Stimulated activated naive CD4-positive, alpha-beta T cell (primary cell): Measurements from ENCODE around the gene ARHGEF9.

Experiments
- DNase-seq, 6 experiments: peaks; one replicate each; lab custom pipeline; 2025; lab: John Stamatoyannopoulos, UW

ARHGEF9 gene

GRCh38 chrX:63746715-63747114 is 38.3 kb downstream of the ARHGEF9 start:
- DNase-seq: no peak

- peak in 1 of 6 experiments; percentile 23 for DNase-seq
Observed at GRCh38 chrX:63746278-63746677, 38.7 kb downstream of the ARHGEF9 start.

GRCh38 chrX:63744850-63745394 is 40.1 kb downstream of the ARHGEF9 start:
- no peak for DNase-seq

- no peak for DNase-seq
Observed at GRCh38 chrX:63743596-63743995, 41.4 kb downstream of the ARHGEF9 start.

DNA sequence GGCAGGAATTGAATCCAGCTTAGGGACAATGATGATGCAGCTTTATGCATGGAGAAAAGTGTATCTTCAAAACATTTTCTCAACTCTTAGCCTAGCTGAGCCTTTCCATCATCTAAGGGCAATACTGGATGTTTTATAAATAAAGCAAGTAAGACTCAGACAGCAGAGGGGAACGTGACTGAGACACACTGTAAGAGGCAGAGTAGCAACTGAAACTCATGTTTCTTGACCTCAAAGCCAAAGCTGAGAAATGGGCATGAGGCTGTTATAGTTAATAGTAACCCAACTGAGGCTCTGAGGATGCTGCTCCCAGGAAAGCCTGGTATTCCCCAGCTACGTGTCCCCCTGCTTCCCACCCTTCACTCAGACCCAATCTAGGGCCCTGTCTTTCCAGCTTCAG is 44.6 kb downstream of the ARHGEF9 start:
- DNase-seq: no peak

DNA sequence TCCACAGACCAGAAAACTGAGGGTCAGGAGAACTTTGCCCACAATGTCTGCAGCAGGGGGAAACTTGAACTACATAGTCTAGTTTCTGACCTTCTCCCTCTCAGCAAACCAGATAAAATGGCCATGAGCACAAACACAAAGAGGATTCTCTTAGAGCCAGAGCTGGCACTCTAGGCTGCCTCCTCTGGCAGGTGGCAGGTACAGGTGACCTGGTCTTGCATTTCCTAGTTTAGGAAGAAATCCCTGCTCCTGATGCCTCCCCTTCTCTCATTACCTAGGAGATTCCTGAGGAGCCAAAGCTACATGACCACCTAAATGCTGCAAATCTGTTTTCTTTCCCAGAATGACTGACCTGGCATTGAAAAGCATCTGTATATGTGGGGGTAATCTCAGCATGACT is 45.1 kb downstream of the ARHGEF9 start:
- no peak for DNase-seq

DNA sequence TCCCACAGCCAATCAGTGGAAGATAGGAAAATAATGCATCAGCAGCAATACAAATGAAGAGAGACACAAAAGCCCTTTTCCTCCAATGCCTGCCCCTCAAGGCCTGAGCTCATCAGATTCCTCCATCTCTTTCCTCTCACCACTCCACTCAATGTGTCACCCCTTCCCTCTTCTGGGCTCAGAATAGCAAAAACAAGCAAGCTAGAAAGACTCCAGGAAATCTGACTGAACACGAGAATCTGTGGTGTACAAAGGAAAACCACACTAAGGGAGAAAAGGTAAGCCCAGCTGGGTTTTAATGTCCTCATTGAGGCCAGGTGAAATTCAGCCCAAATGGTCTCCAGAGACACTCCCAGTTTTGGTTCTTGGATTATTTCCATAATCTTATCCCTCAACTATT is 46.3 kb downstream of the ARHGEF9 start:
- DNase-seq: no peak

DNA sequence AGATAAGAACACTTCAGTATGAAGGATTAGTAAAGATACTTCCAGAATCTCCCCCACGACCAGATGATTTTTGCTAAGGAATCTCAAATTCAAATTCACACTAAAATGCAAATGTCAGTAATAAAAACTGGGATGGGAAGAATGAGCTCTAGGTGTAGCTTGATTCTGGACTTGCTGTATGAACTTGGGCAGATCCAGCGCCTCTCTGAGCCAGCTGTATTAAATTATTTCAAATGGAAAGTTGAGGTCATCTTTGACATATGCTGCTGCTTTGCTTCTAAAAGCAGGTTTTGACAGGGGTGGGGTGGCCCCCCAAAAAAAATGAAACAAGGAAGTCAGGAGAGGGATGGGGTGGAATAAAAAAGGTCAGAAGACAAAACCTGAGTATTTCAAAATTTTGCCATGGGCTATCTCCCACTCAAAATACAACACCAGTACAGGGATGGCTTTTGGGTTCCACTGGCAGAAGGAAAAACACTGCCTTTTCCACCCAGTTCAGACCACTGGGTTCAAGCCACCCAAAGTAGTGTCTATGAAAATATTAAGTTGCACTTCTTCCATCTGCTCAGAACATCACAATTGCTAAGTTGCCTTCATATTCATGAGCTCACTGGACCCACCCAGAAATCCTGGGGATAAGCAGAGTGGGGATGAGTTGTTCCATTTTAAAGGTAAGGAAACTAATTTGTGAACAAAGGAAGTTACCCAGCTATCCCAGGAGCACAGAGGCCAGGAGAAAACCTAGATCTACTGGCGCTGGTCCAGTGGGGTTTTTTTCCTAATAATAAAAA is 47.7 kb downstream of the ARHGEF9 start:
- DNase-seq: no peak

DNA sequence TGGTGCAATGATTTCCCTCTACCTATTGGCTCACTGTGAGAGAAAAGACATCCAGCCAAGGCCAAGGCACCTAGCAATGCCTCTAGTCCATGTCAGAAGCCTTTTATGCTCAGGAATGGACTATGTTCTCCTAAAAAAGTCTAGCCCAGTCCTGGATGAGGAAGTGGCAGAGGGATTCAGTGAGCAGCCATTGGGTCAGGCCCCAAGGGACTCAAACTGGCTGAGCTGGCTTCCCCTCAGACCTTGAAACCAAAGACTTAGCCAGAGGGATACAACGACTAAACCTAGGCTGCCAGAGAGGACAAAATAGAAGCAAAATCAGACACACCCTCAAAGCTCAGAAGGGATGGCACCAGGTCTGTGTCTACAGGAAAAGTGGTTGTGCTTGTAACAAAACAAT is 49.1 kb downstream of the ARHGEF9 start:
- no peak for DNase-seq

DNA sequence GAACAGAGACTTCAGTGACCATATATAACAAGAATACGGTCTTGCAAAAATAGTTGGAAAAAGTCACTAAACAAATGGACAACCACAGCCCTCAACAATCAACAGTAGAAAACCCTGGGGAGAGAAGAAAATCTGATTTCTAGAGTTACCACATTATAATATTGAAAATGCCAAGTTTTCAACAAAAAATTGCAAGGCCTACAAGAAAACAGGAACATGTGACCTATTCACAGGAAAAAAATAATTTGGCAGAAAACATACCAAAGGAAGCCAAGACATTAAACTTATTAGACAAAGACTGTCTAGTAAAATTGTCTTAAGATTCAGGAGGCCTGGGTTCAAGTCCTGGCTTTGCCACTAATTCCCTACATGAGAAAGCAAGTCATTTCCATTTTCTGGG is 64.7 kb downstream of the ARHGEF9 start:
- DNase-seq: no peak

DNA sequence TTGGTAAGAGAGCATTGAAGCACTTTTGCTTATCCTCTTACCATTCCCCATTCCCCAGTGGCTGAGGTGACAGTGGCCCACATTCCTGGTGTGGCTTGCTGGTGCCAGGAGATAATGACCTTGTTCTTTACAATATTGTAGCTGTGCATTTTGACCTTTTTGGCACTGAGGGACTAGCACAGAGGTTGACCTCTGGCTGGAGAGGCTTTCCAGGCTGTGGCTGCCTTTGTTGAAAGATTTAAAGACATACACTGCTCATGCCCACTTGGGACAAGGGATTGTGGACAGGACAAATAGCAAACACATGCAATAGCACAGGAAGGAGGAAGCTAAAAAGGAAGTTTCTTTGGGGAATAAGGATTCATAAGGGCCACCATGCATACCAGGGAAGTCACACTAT is 65.4 kb downstream of the ARHGEF9 start:
- DNase-seq: no peak

- DNase-seq: no peak
Observed at GRCh38 chrX:63718010-63718694, 66.9 kb downstream of the ARHGEF9 start.

DNA sequence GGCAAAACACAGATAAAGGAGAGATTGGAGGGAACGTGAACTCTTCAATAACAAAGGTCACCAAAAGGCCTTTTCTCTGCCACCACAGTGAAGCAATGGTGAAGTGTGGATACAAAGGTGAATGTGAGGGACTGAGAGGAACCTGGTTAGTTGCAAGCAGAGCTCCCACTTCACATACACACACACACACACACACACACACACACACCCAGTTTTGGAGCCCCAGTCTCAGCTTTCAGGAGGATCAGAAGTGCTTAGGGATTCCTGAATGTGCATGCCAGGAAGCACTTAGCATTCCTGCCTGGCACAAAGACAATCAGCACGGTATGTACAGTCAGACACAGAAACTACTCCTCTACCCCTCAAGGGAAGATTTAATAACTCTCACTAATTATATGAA is 71.5 kb downstream of the ARHGEF9 start:
- no peak for DNase-seq

GRCh38 chrX:63708801-63709200 is 76.2 kb downstream of the ARHGEF9 start:
- DNase-seq: no peak

- no peak for DNase-seq
Observed at GRCh38 chrX:63702556-63702955, 82.5 kb downstream of the ARHGEF9 start.

DNA sequence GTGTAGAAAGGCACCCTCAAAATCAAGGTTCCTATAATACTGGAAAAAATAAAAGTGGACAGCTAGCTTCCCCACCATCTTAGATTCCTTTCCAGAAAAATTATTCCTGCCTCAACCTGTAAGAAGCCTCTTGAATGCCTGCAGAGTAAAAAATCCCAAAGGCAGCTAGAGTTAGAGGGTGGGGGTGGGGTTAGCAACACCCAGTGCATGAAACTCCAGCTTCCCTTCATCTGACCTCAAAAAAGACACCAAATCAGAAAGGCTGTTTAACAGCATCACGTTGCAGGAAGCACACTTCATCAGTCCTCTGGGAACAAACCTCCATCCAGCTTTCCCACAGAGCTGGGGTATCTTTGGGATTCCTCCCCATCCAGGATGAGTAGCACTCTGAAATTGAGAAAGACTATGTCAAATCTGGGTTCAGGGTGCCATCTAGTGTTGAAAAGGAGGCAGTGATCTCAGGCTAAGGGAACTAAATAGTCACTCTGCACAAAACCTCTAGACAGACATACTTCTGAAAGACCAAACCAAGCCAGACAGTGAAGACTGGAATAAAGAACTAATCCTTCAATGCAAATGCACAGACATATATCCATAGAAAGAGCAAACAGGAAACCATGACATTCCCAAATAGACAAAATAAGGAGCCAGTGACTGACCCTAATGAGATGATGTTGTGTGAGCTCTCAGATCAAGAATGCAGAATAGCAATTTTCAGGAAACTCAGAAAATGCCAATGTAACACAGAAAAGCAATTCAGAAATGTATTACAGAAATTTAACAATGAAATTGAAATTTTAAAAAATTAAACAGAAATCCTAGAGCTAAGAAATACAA is 97.9 kb downstream of the ARHGEF9 start:
- DNase-seq: peak in 3 of 6 experiments; percentile 0 to 22 (median 21)

DNA sequence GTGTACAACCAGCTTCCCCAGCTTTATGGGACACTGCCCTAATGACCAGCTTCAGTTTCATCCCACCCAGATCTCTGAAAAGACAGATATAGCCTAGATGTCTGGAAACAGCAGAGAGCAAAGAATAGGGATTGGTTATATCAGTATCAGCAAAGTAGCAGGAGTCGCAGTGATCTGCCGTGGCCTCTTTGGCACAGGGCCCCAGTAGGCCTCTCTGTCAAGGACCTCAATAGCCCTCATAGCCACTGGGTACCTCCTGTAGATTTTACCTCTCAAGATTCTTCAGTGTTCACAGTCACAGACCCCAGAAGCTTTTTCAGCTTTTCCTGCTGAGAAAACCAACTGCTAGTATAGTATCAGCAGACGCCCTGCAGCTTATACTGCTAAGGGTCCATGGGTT is 104.6 kb downstream of the ARHGEF9 start:
- DNase-seq: no peak

GRCh38 chrX:63679432-63679831 is 105.6 kb downstream of the ARHGEF9 start:
- DNase-seq: no peak

DNA sequence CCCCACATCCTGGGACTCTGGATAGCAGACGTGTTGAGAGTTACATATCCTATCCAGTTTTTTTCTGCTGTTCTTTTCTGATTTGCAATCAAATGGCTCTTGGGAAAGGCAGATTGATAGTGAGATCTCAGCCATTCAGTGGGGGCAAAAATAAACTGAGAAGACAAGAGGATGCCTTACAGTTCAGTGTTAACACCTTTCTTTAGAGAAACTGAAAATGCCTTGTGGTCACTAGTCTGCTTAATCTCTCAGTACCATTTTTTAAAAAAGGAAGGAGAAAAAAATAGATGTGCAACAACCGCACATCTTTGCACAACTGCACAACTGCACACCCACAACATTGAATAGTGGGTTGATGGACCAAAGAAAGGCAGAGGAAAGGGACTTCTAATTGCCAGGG is 109.3 kb downstream of the ARHGEF9 start:
- no peak for DNase-seq

DNA sequence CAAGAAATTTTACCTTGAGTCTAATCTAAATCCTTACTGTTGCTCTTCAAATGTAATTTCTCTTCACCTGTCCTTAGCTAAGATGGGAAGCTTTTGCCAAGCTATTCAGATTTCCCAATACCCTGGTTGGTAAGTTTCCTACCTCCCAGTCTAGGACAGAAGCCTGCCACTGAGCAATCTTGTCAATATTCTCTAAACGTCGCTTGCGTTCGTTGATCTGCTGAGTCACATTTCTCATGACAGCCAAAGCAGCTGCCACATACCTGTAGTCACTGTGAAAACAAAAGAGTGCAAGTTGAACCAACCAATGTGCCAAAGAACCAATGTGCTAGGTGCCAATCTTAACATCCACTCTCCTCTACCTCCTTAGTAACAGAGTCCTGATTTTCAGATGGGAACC is 111.1 kb downstream of the ARHGEF9 start:
- no peak for DNase-seq

GRCh38 chrX:63664741-63665140 is 120.3 kb downstream of the ARHGEF9 start:
- DNase-seq: no peak

DNA sequence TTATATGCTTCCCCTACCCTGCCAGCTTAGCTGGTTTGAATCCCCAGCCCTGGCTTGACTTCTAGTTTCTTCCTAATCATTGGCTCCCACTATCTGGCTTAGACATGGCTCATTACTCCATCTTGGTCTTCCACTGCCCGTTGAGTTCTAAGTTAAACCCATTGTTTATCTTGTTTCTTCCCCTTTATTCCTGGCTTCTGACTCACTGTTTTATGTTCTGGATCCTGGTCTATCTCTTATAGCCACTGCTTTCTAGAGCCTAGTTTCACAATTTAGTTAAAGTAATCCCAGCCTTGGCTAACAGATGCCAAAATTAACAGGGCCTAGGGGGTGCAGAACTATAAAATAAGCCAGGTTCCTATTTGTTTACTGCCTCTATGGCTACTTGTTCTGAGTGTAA is 120.9 kb downstream of the ARHGEF9 start:
- no peak for DNase-seq
